OCI-M1 (cell line): Measurements from ENCODE around the gene PARP12.

ENCODE experiments used
- DNase-seq: peaks from one replicate; lab custom pipeline; 2025; lab: John Stamatoyannopoulos, UW

Gene PARP12

GRCh38 chr7:140059273-140060242 is 3.2 kb downstream of the PARP12 start:
- peak; percentile 88 for DNase-seq

GRCh38 chr7:140058517-140058916 is 4.2 kb downstream of the PARP12 start:
- no peak for DNase-seq

DNA sequence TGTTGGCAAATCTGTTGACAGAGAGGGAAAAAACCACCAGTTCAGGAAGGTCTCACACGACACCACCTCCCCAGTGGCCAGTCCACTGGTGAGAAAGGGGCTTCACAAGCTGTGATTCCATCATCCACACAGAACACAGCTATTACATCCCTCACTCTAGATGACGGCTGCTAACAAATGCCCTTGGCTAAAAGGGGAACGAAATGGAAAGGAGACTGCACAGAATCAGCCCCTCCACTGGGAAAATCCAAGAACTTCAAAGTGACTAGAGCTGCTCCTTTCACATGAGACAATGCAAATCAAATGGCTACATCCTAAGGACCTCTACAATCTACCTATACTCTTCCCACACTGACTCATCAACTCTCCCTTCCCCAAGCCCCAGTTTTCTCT is 5.6 kb downstream of the PARP12 start:
- DNase-seq: no peak

DNA sequence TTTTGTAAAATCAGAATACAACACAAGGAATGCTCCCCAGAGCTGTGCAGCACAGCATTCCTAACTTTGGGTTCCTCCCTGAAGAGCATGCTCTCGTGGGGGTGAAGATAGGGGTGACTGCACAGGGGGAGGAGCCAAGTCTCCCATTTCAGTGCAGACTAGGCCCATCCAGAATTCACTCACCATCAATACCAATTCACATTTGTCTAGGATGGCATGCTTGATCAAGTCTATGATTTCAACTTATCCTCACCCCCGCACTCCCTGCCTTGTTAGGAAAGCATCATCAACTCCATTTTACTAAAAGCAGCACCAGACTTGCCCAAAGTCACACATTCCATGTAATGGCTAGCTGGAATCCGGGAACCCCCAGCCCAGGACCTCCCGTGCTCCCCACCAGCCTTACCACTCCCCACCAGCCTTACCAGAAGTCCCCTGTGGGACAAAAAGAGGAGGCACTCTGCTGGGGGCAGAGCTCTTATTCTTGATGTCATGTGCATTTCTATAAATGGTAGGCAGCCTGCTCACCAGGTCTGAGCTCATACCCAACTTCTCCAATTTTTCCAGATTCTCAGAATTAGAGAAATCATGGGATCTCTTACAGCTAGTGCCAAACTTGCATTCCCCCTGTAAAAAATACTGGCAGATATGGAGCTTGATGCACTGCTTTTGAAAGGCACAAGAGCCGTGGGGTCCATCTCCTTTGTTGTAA is 6.2 kb downstream of the PARP12 start:
- DNase-seq: no peak

GRCh38 chr7:140055833-140056232 is 6.9 kb downstream of the PARP12 start:
- DNase-seq: no peak

GRCh38 chr7:140054751-140055150 is 8.0 kb downstream of the PARP12 start:
- DNase-seq: no peak

- no peak for DNase-seq
Observed at GRCh38 chr7:140053812-140054539, 8.8 kb downstream of the PARP12 start.

GRCh38 chr7:140051820-140052219 is 10.9 kb downstream of the PARP12 start:
- no peak for DNase-seq

GRCh38 chr7:140050100-140050499 is 12.7 kb downstream of the PARP12 start:
- no peak for DNase-seq

DNA sequence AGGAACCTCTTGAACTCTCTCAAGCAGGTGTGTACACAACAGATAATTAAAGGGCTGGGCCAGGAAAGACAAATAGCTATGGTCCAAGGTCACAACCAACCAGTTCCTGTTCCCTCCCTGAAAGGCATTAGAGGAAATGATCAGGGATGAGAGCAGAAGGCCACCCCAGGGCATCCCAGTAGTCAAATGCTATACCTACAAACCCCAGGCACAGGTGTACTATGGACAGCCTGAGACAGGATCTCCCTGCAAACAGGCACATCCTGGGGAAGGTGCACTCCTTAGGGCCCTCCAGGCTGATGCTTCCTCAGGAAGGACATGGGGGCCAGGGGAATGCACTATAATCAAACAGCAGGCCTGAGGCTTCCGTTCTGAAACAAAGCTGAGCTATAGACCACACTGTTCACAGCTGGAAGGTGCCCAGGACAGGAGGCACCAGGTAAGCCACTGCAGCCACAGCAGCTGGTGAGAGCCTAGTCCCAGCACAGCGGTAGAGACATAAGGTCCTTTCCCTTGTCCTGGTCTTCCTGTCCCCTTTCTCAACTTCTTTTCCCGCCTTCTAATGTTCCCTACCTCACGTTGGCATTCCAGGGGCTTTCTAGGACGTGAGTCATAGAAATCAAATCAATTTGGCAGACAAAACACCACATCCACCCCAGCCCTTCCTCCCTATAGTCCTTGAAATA is 13.3 kb downstream of the PARP12 start:
- DNase-seq: no peak

DNA sequence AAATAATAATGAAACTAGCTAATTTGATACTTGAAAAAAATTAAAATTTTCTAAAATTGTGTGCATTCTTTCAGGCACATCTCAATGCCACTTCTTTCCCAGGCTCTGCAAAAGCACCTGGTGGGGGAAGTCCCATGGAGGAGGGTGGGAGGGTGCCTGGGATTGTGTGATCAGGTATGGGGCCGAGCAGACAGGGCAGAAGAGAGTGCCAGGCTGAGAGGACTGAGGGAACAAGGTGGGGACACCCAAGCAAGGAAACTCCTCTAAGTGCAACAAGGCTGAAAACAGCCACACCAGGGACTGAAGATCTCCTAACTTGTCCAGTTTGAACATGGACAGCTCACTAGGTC is 13.8 kb downstream of the PARP12 start:
- DNase-seq: no peak

DNA sequence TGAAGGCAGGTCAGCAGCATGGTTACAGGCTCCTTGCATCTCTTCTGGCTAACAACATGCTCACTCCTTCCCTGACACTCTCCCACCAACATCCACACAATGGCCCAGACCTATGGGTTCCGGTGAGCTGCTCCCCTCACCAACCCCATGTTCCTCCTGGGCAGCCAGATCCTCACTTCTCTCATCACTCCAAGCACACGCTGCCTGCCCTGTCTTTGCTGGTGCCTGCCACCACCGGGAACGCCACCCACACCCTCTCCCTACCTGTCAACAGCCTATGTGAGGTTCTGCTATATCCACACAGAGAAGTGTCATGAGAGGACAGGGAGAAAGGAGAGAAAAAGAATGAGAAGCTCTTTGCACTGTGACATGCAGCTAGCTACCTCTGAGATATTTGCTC is 14.6 kb downstream of the PARP12 start:
- no peak for DNase-seq

DNA sequence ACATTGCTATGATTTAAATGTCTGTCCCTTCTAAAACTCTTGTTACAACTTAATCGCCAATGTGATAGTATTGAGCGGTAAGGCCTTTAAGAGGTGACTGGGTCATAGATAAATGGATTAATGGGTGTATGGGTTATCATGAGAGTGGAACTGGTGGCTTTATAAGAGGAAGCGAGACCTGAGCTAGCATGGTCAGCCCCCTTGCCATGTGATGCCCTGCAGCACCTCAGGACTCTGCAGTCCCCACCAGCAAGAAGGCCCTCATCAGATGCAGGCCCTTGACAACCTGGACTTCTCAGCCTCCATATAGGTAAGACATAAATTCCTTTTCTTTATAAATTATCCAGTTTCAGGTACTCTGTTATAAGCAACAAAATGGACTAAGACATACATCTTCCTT is 15.6 kb downstream of the PARP12 start:
- DNase-seq: no peak

DNA sequence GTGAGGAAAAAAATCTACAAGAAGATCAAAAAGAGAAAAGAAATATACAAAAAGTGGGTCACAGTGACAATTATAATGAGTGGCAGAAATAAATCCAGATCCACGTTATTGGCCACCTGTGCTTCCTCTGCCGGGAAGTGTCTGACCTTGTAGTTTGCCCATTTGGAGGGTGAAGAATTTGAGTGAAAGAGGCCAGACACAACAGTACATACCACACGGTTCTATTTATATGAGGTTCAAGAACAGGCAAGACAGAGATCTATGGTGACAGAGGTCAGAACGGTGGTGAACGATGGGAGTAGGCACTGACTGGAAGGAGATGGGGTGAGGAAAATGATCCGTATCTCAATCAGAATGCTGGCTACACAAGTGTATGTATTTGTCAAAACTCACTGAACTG is 17.1 kb downstream of the PARP12 start:
- DNase-seq: no peak

- DNase-seq: no peak
Observed at GRCh38 chr7:140044251-140044650, 18.5 kb downstream of the PARP12 start.

GRCh38 chr7:140042386-140042670 is 20.4 kb downstream of the PARP12 start:
- no peak for DNase-seq

GRCh38 chr7:140041659-140042385 is 20.9 kb downstream of the PARP12 start:
- no peak for DNase-seq

DNA sequence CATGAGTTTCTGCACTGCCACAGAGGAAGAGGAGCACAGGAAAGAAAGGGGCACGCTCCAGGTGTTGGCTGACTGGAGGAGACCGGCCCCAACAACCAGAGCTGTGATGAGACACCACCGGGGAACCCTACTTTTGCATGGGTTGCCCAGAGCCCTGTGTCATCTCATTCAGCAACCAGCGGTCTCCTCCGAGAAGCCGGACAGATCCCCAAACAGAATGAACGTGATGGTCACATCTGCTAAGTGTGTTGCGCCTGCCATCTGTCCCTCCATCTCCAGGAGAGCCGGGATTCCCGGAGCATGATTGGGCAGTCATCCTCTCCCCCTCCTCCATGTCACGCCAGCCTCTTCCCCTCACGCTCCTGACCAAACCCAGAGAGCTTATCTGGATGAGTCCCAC is 22.9 kb downstream of the PARP12 start:
- no peak for DNase-seq

GRCh38 chr7:140039066-140039465 is 23.7 kb downstream of the PARP12 start:
- DNase-seq: no peak

DNA sequence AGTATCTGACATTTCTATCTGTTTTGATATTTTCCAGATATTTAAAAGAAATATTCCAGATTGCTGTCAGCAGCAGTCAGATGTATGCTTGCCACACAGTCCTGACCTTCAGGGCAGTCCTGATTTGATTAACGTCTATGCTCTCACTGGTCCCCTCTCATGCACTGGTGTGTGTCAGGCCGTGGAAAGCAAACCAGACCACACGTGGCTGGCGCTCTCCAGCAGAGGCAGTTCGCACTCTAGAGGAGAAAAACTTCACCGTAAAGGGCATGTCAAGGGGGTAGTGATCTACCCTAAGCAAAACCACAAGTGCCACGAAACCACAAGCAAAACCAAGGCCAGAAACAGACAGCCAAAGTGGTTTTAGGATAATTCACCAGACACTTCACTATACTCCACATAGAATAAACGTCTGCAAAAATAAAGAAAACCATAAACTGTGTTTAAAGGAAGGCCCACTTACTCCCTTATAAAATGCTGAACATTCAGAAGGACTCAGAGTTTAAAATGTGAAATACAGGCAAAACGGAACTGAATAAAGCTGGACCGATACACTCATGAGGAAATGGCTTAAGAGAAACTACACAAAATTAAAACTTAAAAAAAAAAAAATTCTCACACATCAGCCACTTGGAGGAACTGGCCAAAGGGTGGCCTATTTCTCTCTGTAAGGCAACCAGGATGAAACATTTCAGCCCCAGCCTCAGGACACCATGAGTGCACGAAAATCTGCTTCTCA is 26.4 kb downstream of the PARP12 start:
- peak; percentile 63 for DNase-seq
